Measurements from ENCODE around the gene SLC35F1.

The SLC35F1 gene

GRCh38 chr6:118152524-118152923 lies 245.5 kb downstream of the SLC35F1 start:
- Histone ChIP-seq H3K27me3 (ENCODE audit: insufficient read depth, low read length) (no peaks in the 10 kb centered on the region), H3K4me3 (ENCODE audit: low read length) (no peak overlapping the region), H3K9ac (ENCODE audit: low read depth, low read length) (no peak overlapping the region), H3K27ac (ENCODE audit: low read depth, low read length) (no peak overlapping the region; the same call in 1 of the 2 replicates), H3K36me3 (ENCODE audit: insufficient read depth, low read length) (no peaks in the 10 kb centered on the region), H3K9me3 (ENCODE audit: insufficient read depth, low read depth, low read length) (no peaks in the 10 kb centered on the region), H3K4me1 (ENCODE audit: insufficient read depth, low read length) (no peaks in the 10 kb centered on the region)

DNA sequence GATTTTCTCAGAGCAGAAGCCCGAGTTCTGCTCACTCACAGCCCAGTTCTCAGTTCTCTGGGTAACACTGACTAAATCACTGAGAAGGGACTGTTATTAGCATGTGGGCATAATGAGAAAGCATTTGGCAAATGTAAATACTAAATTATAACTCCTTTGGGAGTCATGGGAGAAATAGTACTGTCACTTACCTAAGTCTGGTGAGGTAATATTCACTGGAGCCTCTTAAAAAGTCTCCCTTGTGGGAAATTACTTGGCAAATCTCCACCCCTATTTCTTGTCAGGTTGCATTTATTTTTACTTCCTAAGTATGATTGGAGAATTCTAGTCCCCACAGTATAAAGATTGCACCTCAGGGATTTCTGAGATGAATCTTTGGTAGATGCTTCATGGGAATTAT lies 254.3 kb downstream of the SLC35F1 start:
- WGBS, result 100% methylated on average over 1 of the region's 1 CpG

GRCh38 chr6:118163542-118163941 lies 256.5 kb downstream of the SLC35F1 start:
- H3K4me3 ChIP-seq (ENCODE audit: low read length), result no peak overlapping the region
- H3K4me1 ChIP-seq (ENCODE audit: insufficient read depth, low read length), result peaks cover 3% of the 10 kb centered on the region; the same call in 1 of the 2 replicates
- 100% methylated on average over 1 of the region's 1 CpG for WGBS
- H3K27ac ChIP-seq (ENCODE audit: low read depth, low read length), result no peak overlapping the region
- no peaks in the 10 kb centered on the region for H3K36me3 ChIP-seq (ENCODE audit: insufficient read depth, low read length)
- no peak overlapping the region for H3K9ac ChIP-seq (ENCODE audit: low read depth, low read length)
- H3K27me3 ChIP-seq (ENCODE audit: insufficient read depth, low read length), result no peaks in the 10 kb centered on the region
- no peaks in the 10 kb centered on the region for H3K9me3 ChIP-seq (ENCODE audit: insufficient read depth, low read depth, low read length)

More for the DNA sequence above, 254.3 kb downstream of the SLC35F1 start:
- Histone ChIP-seq H3K27me3 (ENCODE audit: insufficient read depth, low read length) (no peaks in the 10 kb centered on the region), H3K36me3 (ENCODE audit: insufficient read depth, low read length) (no peaks in the 10 kb centered on the region), H3K4me1 (ENCODE audit: insufficient read depth, low read length) (peaks cover 3% of the 10 kb centered on the region; the same call in 1 of the 2 replicates), H3K4me3 (ENCODE audit: low read length) (no peak overlapping the region), H3K27ac (ENCODE audit: low read depth, low read length) (no peak overlapping the region), H3K9ac (ENCODE audit: low read depth, low read length) (no peak overlapping the region), H3K9me3 (ENCODE audit: insufficient read depth, low read depth, low read length) (no peaks in the 10 kb centered on the region)

DNA sequence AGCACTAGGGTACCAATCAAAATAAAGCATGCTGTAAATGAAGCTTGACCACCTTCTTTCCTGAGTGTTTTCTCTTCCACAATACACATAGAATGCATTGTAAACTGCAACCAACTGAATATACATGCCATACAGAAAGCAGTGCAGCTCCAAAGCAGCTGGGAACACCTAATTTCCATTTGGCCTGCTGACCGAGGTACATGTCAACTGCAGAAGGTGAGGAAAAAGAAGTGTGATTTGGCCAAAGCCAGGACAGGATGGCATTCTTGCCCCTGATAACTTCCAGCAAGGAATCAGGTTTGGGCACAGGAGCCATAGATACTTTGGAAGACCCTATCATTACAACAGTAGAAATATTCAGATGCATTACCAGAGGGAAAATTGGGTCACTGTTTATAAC lies 258.4 kb downstream of the SLC35F1 start:
- Histone ChIP-seq H3K4me3 (ENCODE audit: low read length) (no peak overlapping the region), H3K27ac (ENCODE audit: low read depth, low read length) (no peak overlapping the region), H3K27me3 (ENCODE audit: insufficient read depth, low read length) (no peaks in the 10 kb centered on the region), H3K4me1 (ENCODE audit: insufficient read depth, low read length) (peaks cover 2% of the 10 kb centered on the region; the same call in 1 of the 2 replicates), H3K36me3 (ENCODE audit: insufficient read depth, low read length) (no peaks in the 10 kb centered on the region), H3K9me3 (ENCODE audit: insufficient read depth, low read depth, low read length) (no peaks in the 10 kb centered on the region), H3K9ac (ENCODE audit: low read depth, low read length) (no peak overlapping the region)
- WGBS, result 94% methylated on average over 1 of the region's 1 CpG

GRCh38 chr6:118168421-118168820 lies 261.4 kb downstream of the SLC35F1 start:
- WGBS, result 98% methylated on average over 5 of the region's 5 CpGs
- no peaks in the 10 kb centered on the region for H3K36me3 ChIP-seq (ENCODE audit: insufficient read depth, low read length)
- H3K27ac ChIP-seq (ENCODE audit: low read depth, low read length), result no peak overlapping the region
- H3K9ac ChIP-seq (ENCODE audit: low read depth, low read length), result no peak overlapping the region
- no peaks in the 10 kb centered on the region for H3K4me1 ChIP-seq (ENCODE audit: insufficient read depth, low read length)
- H3K9me3 ChIP-seq (ENCODE audit: insufficient read depth, low read depth, low read length), result no peaks in the 10 kb centered on the region
- no peak overlapping the region for H3K4me3 ChIP-seq (ENCODE audit: low read length)
- H3K27me3 ChIP-seq (ENCODE audit: insufficient read depth, low read length), result no peaks in the 10 kb centered on the region

GRCh38 chr6:118171852-118172251 lies 264.8 kb downstream of the SLC35F1 start:
- H3K4me1 ChIP-seq (ENCODE audit: insufficient read depth, low read length), result no peaks in the 10 kb centered on the region
- H3K27ac ChIP-seq (ENCODE audit: low read depth, low read length), result no peak overlapping the region
- no peaks in the 10 kb centered on the region for H3K27me3 ChIP-seq (ENCODE audit: insufficient read depth, low read length)
- WGBS, result 91% methylated on average over 2 of the region's 2 CpGs
- no peaks in the 10 kb centered on the region for H3K36me3 ChIP-seq (ENCODE audit: insufficient read depth, low read length)
- no peak overlapping the region for H3K4me3 ChIP-seq (ENCODE audit: low read length)
- H3K9me3 ChIP-seq (ENCODE audit: insufficient read depth, low read depth, low read length), result peaks cover 12% of the 10 kb centered on the region
- H3K9ac ChIP-seq (ENCODE audit: low read depth, low read length), result no peak overlapping the region

DNA sequence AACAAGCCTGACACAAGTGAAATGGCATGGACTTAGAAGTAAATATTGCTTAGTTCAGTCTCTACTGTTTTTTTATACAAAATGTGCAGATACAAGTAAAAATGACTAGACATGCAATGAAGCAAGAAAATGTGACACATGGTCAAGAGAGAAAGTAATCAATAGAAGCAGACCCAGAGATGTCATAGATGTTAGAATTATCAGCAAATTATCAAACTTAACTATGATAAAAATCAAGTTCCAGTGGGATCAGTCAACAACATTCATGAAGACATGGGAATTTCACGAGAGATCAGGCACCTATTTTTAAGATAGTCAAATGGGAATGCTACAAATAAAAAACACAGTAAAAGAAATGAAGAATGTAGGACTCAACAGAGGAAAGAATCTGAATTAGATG lies 267.0 kb downstream of the SLC35F1 start:
- Histone ChIP-seq H3K36me3 (ENCODE audit: insufficient read depth, low read length) (no peaks in the 10 kb centered on the region), H3K9me3 (ENCODE audit: insufficient read depth, low read depth, low read length) (peaks cover 12% of the 10 kb centered on the region), H3K27me3 (ENCODE audit: insufficient read depth, low read length) (no peaks in the 10 kb centered on the region), H3K4me1 (ENCODE audit: insufficient read depth, low read length) (no peaks in the 10 kb centered on the region), H3K4me3 (ENCODE audit: low read length) (no peak overlapping the region), H3K9ac (ENCODE audit: low read depth, low read length) (no peak overlapping the region), H3K27ac (ENCODE audit: low read depth, low read length) (no peak overlapping the region)
- WGBS, result 67% methylated on average over 1 of the region's 1 CpG

DNA sequence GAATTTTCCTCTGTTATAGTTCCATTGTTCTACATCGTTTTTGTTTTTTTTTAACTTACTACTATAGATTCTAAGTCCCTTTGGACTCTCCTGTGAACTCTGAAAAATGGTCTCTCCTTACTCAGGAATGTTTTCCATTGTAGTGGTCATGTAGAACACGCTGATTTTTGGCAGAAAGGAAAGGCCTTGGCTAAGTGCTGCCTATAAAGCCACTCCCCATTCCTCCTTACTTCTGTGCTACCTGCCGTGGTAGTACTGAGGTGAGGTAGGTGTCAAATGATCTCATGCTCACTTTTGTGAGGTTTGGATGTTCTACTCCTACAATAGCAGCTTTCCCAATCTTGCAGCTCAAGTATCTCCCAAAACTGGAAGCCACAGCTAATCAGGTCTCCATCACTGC lies 270.7 kb downstream of the SLC35F1 start:
- Histone ChIP-seq H3K9me3 (ENCODE audit: insufficient read depth, low read depth, low read length) (peaks cover 12% of the 10 kb centered on the region), H3K27ac (ENCODE audit: low read depth, low read length) (no peak overlapping the region), H3K4me1 (ENCODE audit: insufficient read depth, low read length) (no peaks in the 10 kb centered on the region), H3K36me3 (ENCODE audit: insufficient read depth, low read length) (no peaks in the 10 kb centered on the region), H3K4me3 (ENCODE audit: low read length) (no peak overlapping the region), H3K27me3 (ENCODE audit: insufficient read depth, low read length) (no peaks in the 10 kb centered on the region), H3K9ac (ENCODE audit: low read depth, low read length) (no peak overlapping the region)
- 87% methylated on average over 2 of the region's 3 CpGs for WGBS

- no peak overlapping the region for H3K9ac ChIP-seq (ENCODE audit: low read depth, low read length)
- H3K36me3 ChIP-seq (ENCODE audit: insufficient read depth, low read length), result no peaks in the 10 kb centered on the region
- H3K4me3 ChIP-seq (ENCODE audit: low read length), result no peak overlapping the region
- 94% methylated on average over 1 of the region's 1 CpG for WGBS
- no peaks in the 10 kb centered on the region for H3K4me1 ChIP-seq (ENCODE audit: insufficient read depth, low read length)
- no peaks in the 10 kb centered on the region for H3K27me3 ChIP-seq (ENCODE audit: insufficient read depth, low read length)
- no peak overlapping the region for H3K27ac ChIP-seq (ENCODE audit: low read depth, low read length)
- H3K9me3 ChIP-seq (ENCODE audit: insufficient read depth, low read depth, low read length), result peaks cover 9% of the 10 kb centered on the region
Measured at GRCh38 chr6:118179048-118179447, 272.0 kb downstream of the SLC35F1 start.

- Histone ChIP-seq H3K9ac (ENCODE audit: low read depth, low read length) (no peak overlapping the region), H3K27ac (ENCODE audit: low read depth, low read length) (no peak overlapping the region), H3K4me1 (ENCODE audit: insufficient read depth, low read length) (no peaks in the 10 kb centered on the region), H3K27me3 (ENCODE audit: insufficient read depth, low read length) (no peaks in the 10 kb centered on the region), H3K4me3 (ENCODE audit: low read length) (no peak overlapping the region), H3K36me3 (ENCODE audit: insufficient read depth, low read length) (no peaks in the 10 kb centered on the region), H3K9me3 (ENCODE audit: insufficient read depth, low read depth, low read length) (no peaks in the 10 kb centered on the region)
- 80% methylated on average over 1 of the region's 1 CpG for WGBS
Measured at GRCh38 chr6:118186672-118187567, 279.9 kb downstream of the SLC35F1 start.

DNA sequence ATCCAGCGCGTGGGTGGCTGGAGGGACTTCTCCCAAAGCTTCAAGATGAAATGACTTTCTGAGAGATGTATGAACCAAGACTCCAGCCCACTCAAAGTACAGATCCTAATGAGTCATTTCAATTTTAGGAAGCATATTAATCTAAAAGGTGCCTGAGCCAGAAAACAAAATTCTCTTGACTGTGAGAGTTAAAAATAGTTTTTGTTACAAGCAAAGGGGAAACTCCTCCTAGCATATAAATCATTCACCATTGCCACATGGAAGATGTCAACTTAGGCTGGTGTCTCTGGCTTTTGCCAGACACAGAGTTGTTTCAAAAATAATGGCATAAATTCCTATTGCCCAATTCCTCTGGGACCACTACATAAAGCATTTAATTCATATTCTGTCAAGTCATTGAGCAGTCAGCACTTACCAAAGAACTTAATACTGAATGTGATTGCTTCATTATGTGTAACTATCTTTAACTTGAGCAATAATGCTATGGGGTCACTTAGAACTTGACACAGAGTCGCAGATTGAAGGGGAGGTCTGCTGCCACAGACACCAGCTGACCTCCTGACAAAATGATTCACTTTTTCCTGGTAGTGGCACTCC lies 280.6 kb downstream of the SLC35F1 start:
- 99% methylated on average over 3 of the region's 3 CpGs for WGBS
- no peaks in the 10 kb centered on the region for H3K4me1 ChIP-seq (ENCODE audit: insufficient read depth, low read length)
- no peak overlapping the region for H3K27ac ChIP-seq (ENCODE audit: low read depth, low read length)
- H3K4me3 ChIP-seq (ENCODE audit: low read length), result no peak overlapping the region
- H3K9ac ChIP-seq (ENCODE audit: low read depth, low read length), result no peak overlapping the region
- no peaks in the 10 kb centered on the region for H3K27me3 ChIP-seq (ENCODE audit: insufficient read depth, low read length)
- no peaks in the 10 kb centered on the region for H3K36me3 ChIP-seq (ENCODE audit: insufficient read depth, low read length)
- H3K9me3 ChIP-seq (ENCODE audit: insufficient read depth, low read depth, low read length), result no peaks in the 10 kb centered on the region
